ENCODE results near the gene GPX2.

GRCh38 chr14:64947710-64948611 lies 5.4 kb upstream of the GPX2 start:
- TF ChIP-seq CTCF (IDR thresholded peaks at IDR 0.05; ENCODE audit: insufficient read depth, low read length) (no peak), POLR2AphosphoS5 (IDR thresholded peaks at IDR 0.05; ENCODE audit: low read depth) (no peak), GABPA (IDR thresholded peaks at IDR 0.05; ENCODE audit: low read depth) (no peak)

All from HL-60 (cell line).